Endothelial cell of umbilical vein (primary cell): ENCODE measurements around the gene TMEM144. TPM values are rescaled to one million over a fixed set of nuclear protein-coding genes. Genes with fewer than 3 reads are reported as not detected.
A peak's percentile ranks its signal among the peaks of the same experiment; 100 is the strongest.

Experiments
- BruUV-seq: library from RNA; stranded (reverse); fragments of 400-500 nt; replicated peaks from 2 replicates; lab custom pipeline; 2021; lab: Mats Ljungman, UMichigan
- CTCF ChIA-PET: fragments of 300-600, 350-600 bp; sonication (Branson Sonifier 250); formaldehyde crosslinking; loops from one replicate; lab custom pipeline; 2021; ENCODE audit warnings: antibody characterized with exemption, inconsistent platforms; lab: Charles Lee
- POLR2A ChIA-PET: fragments of 300-600, 350-600 bp; sonication (Branson Sonifier 250); formaldehyde crosslinking; loops from one replicate; lab custom pipeline; 2021; ENCODE audit warnings: antibody characterized with exemption, inconsistent platforms; lab: Charles Lee
- DNase-seq: peaks from one replicate; pipeline ENCODE4 v3.0.0-alpha.2; 2011; ENCODE audit warnings: low read depth, low spot score
- FAIRE-seq: peaks from 2 replicates; lab custom pipeline; 2011; peaks lifted over from hg19 to GRCh38; lab: Jason Lieb, UNC
- H2AFZ ChIP-seq: 2 replicates; pipeline ENCODE4 v1.6.0; 2012; ENCODE audit warnings: low read depth, low read length, control low read depth, inconsistent platforms
- H3K27ac ChIP-seq: 2 replicates; pipeline ENCODE4 v1.5.1; 2011; ENCODE audit warnings: low read depth, mild to moderate bottlenecking, control low read depth, low read length, moderate library complexity; ENCODE audit not compliant: insufficient read depth
- H3K27me3 ChIP-seq, 2 experiments: 2 replicates each; pipeline versions ENCODE4 v1.6.0 to v1.6.1; 2011; ENCODE audit warnings: low read length in 2 of 2, mixed read lengths in 1 of 2; ENCODE audit not compliant: control insufficient read depth in 2 of 2, insufficient read depth in 2 of 2
- H3K36me3 ChIP-seq, 2 experiments: 2 replicates in 1 of 2; 3 replicates in 1 of 2; pipeline ENCODE4 v1.5.1; 2011; ENCODE audit warnings: low read length in 2 of 2, mild to moderate bottlenecking in 1 of 2, moderate library complexity in 1 of 2; ENCODE audit not compliant: control insufficient read depth in 2 of 2, insufficient read depth in 2 of 2; ENCODE audit errors: extremely low read depth in 1 of 2
- H3K4me1 ChIP-seq: 3 replicates; pipeline ENCODE4 v1.5.1; 2011; ENCODE audit warnings: mild to moderate bottlenecking, low read length; ENCODE audit not compliant: control insufficient read depth, insufficient read depth; ENCODE audit errors: extremely low read depth
- H3K4me2 ChIP-seq: 2 replicates; pipeline ENCODE4 v1.6.1; 2011; ENCODE audit warnings: low read length, control low read depth, mixed read lengths; ENCODE audit not compliant: insufficient read depth
- H3K4me3 ChIP-seq, 3 experiments: fragments of 200-600 bp in 1 of 3; sonication (generic), shearing (Covaris generic) in 1 of 3; replicated peaks in 1 of 3; 2 replicates each; pipeline ENCODE4 v1.5.1; 2011 to 2016; ENCODE audit warnings: control low read depth in 3 of 3, low read length in 3 of 3, mild to moderate bottlenecking in 2 of 3, inconsistent platforms in 1 of 3, low read depth in 1 of 3, moderate library complexity in 1 of 3; ENCODE audit not compliant: insufficient read depth in 1 of 3
- H3K79me2 ChIP-seq: 2 replicates; pipeline ENCODE4 v1.6.0; 2012; ENCODE audit warnings: low read length, inconsistent platforms; ENCODE audit not compliant: control insufficient read depth, insufficient read depth
- H3K9ac ChIP-seq: replicated peaks from 2 replicates; pipeline ENCODE3; 2011; ENCODE audit warnings: low read length, control low read depth; ENCODE audit not compliant: insufficient read depth; ENCODE audit errors: extremely low read depth
- H3K9me1 ChIP-seq: replicated peaks from 3 replicates; pipeline ENCODE4 v1.6.0; 2011; ENCODE audit warnings: mild to moderate bottlenecking, low read length; ENCODE audit not compliant: control insufficient read depth, insufficient read depth; ENCODE audit errors: extremely low read depth
- H3K9me3 ChIP-seq: replicated peaks from 2 replicates; pipeline ENCODE4 v1.5.1; 2012; ENCODE audit warnings: low read length, inconsistent platforms; ENCODE audit not compliant: control insufficient read depth, insufficient read depth
- H4K20me1 ChIP-seq: replicated peaks from 2 replicates; pipeline ENCODE3; 2011; ENCODE audit warnings: mild to moderate bottlenecking, low read length; ENCODE audit not compliant: control insufficient read depth, insufficient read depth; ENCODE audit errors: extremely low read depth
- CTCF ChIP-seq, 2 donors: IDR thresholded peaks; 1 replicate in 1 of 2; 2 replicates in 1 of 2; pipeline ENCODE4 v1.5.1; 2011; ENCODE audit warnings: low read length in 2 of 2, mild to moderate bottlenecking in 2 of 2, moderate library complexity in 2 of 2, control low read depth in 1 of 2, inconsistent platforms in 1 of 2, low read depth in 1 of 2; ENCODE audit not compliant: insufficient read depth in 1 of 2; ENCODE audit errors: extremely low read depth in 1 of 2
- EZH2 ChIP-seq: IDR thresholded peaks from 2 replicates; pipeline ENCODE4 v1.6.1; 2012; ENCODE audit warnings: borderline replicate concordance, low read depth, mild to moderate bottlenecking, moderate library complexity, low read length, inconsistent platforms; ENCODE audit not compliant: severe bottlenecking
- FOS ChIP-seq: IDR thresholded peaks from 2 replicates; pipeline ENCODE4 v1.6.1; 2011; ENCODE audit warnings: mild to moderate bottlenecking, low read length, moderate library complexity, borderline replicate concordance; ENCODE audit not compliant: insufficient read depth
- GATA2 ChIP-seq: IDR thresholded peaks from 2 replicates; pipeline ENCODE4 v1.7.0; 2011; ENCODE audit warnings: low read depth, mild to moderate bottlenecking, moderate library complexity, mixed read lengths, low read length; ENCODE audit not compliant: insufficient read length, insufficient read depth
- JUN ChIP-seq: IDR thresholded peaks from 2 replicates; pipeline ENCODE4 v1.6.1; 2011; ENCODE audit warnings: borderline replicate concordance, low read depth; ENCODE audit not compliant: insufficient read length, insufficient read depth
- MAX ChIP-seq: IDR thresholded peaks from 2 replicates; pipeline ENCODE4 v1.6.1; 2011; ENCODE audit not compliant: insufficient read depth, insufficient read length
- MYC ChIP-seq: IDR thresholded peaks from one replicate; pipeline ENCODE4 v1.6.1; 2011; ENCODE audit warnings: mild to moderate bottlenecking, low read depth, low read length
- POLR2A ChIP-seq: IDR thresholded peaks from 2 replicates; pipeline ENCODE4 v1.6.1; 2012; ENCODE audit warnings: low read depth, mild to moderate bottlenecking, control low read depth, low read length
- POLR2AphosphoS5 ChIP-seq: IDR thresholded peaks from 2 replicates; pipeline ENCODE4 v1.6.1; 2012; ENCODE audit warnings: low read depth, mild to moderate bottlenecking, control low read depth, low read length, moderate library complexity; ENCODE audit not compliant: insufficient read depth
- dilution Hi-C: fragments of 300-500 bp; cut with MboI; formaldehyde crosslinking; loops from one replicate; pipeline ENCODE4 v1.15.0; 2019; ENCODE audit warnings: low sequenced_read_pairs; ENCODE audit not compliant: extremely low pct_ligation_motif_present
- intact Hi-C: fragments of 100-400 bp; cut with micrococcal nuclease; formaldehyde crosslinking; loops from one replicate; pipeline ENCODE4 v1.10.0; 2022
- polyA plus RNA-seq, 4 experiments: library from polyadenylated mRNA; depleted of rRNA in 3 of 4; stranded (reverse) in 3 of 4; unstranded in 1 of 4; fragments of >200 nt; gene quantifications; 2 replicates each; pipeline versions ENCODE4 v1.2.1 to v1.2.3, GENCODE V29; 2011 to 2012; ENCODE audit warnings: missing spikeins in 1 of 4
- total RNA-seq: library from RNA; stranded (reverse); gene quantifications from 2 replicates; pipeline ENCODE4 v1.2.3, GENCODE V29; 2021

Gene TMEM144
- total and polyA plus RNA-seq, 2 donors (not counting 3 experiments of a cell fraction or from before 2014, with no cell fraction given), result 10.5 to 23.0 TPM

GRCh38 chr4:158166701-158167100, 43.6 kb upstream of the TMEM144 start:
- CTCF ChIA-PET, result interaction anchor here (0.9 kb wide), 1 partner anchor 166 kb away, joined by 3 read pairs; no protein-coding TSS in a partner anchor
- no peaks in the 10 kb centered on the region for H3K9me1 ChIP-seq
- H3K9ac ChIP-seq, result peak overlapping the region; percentile 82
- H3K27ac ChIP-seq, result peak overlapping the region; percentile 18
- POLR2A ChIA-PET, result no interaction called here
- peak overlapping the region in 2 of 3 experiments; percentile 53 to 94 for H3K4me3 ChIP-seq
- dilution Hi-C loops, result loop anchor here (25.0 kb wide), 1 partner anchor 154 kb away; no protein-coding TSS in a partner anchor
- TF ChIP-seq MAX, result no peak
- no peak for TF ChIP-seq POLR2AphosphoS5
- no peak for TF ChIP-seq CTCF (IDR thresholded peaks at IDR 0.05; ENCODE audit: extremely low read depth in 1 of 2, insufficient read depth in 1 of 2, low read depth in 1 of 2, low read length in 2 of 2)
- no peak for TF ChIP-seq EZH2
- TF ChIP-seq JUN, result no peak
- TF ChIP-seq POLR2A, result no peak
- no peak for TF ChIP-seq MYC
- no peak for TF ChIP-seq FOS
- no peak for TF ChIP-seq GATA2
- H3K4me1 ChIP-seq, result peaks cover 58% of the 10 kb centered on the region
- no peak for FAIRE-seq
- no peaks in the 10 kb centered on the region for H4K20me1 ChIP-seq
- intact Hi-C loops, result no loop called here
- peak overlapping the region; percentile 92 for H3K4me2 ChIP-seq
- no peaks in the 10 kb centered on the region for H3K27me3 ChIP-seq
- peaks cover 91% of the 10 kb centered on the region for H3K79me2 ChIP-seq
- no peak overlapping the region for H2AFZ ChIP-seq
- DNase-seq, result peak; percentile 71
- H3K9me3 ChIP-seq, result no peaks in the 10 kb centered on the region
- peaks cover 0 to 7% of the 10 kb centered on the region in 2 experiments for H3K36me3 ChIP-seq
- BruUV-seq, result no TSS peak
